SW 1271 (cell line): ENCODE data around the gene RAX2.
"Not testable (repeated sequence)": the region's sequence is repeated elsewhere in the genome, so short reads cannot be mapped to it uniquely, and the experiment has no call there.

Source experiments
- DNase-seq, 2 experiments: peaks; one replicate each; lab custom pipeline; 2025; lab: John Stamatoyannopoulos, UW

RAX2 gene

GRCh38 chr19:3771906-3772455, at the start of gene RAX2:
Gene RAX2, minus strand, starts transcription at chr19:3772228. Its CDS starts 486 bp downstream, at chr19:3771742.
- DNase-seq: no peak

DNA sequence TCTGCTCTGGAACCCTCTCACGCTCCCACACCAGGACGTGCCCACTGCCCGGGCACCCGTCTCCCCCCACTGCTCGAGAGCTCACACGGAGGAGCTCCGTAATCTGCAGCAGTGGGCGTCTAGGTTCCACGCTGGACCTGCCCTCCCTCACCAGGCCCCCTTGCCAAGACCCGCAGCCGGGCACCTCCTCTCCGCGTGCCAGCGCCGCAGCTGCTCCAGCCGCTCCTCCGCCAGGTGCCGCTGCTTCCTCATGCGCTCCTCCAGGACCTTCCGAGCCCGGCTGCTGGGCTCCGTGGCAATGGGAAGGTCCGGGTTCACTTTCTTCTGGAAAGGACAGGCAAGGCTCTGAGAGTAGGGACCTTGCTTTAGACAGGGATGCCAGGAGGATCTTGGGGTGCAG, 49.1 kb upstream of the RAX2 start:
- peak in 1 of 2 experiments; percentile 41 for DNase-seq

- no peak for DNase-seq
These were observed 48.0 kb upstream of the RAX2 start for GRCh38 chr19:3819989-3820388.

DNA sequence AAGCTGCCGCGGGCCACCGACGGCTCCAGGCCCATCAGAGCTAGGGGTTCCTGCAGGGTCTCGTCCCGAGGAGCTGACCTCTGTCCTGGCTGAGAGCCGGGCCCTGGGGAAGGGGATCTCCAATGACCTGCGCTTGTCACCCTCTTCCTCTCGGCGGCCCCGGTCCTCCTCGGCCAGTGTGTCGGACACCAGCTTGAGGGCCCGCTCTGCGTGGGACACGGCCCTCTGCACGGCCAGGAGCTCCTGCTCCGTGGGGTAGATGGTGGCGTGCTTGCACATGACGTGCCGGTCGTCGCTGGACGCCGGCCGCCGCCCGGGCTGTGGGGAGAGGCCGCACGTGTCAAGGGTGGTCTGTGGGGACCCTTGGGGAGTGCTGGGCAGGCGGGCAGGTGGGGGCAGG, 46.9 kb upstream of the RAX2 start:
- no peak for DNase-seq

DNA sequence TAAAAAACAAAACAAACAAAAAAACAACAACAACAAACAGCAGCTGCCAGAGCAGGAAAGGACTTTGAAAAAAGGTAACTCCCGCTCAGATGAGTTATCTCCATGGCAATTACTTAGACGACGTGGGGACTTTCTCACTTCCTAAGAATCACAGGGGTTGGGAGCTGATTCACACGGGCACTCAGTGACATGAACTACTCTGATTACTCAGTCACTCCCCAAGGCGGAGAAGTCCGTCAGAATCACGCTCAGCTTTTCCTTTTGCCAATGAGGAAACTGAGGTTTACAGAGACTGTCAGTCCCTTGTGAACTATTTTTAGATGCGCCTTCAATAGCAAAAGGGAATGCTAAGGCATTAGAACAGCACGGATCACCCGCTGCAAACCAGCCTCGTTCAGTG, 46.4 kb upstream of the RAX2 start:
- no peak for DNase-seq

DNA sequence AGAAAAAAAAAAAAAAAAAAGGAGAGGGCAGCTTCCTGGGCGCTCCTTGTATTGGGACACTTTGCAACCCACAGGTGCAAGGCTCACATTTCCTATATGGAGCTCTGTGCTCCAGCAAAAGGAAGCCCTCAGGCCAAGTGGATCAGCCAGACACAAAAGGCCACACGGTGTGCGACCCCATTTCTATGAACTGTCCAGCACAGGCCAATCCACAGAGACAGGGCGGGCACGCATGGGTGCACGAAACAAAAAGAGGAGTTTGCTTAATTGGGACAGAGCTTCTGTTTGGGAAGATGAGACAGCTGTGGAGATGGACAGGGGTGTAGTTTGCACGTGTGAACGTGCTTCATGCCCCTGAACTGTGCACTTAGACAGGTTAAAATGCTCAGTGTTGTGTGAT, 45.7 kb upstream of the RAX2 start:
- no peak for DNase-seq

GRCh38 chr19:3816566-3817218, 44.7 kb upstream of the RAX2 start:
- DNase-seq: no peak

- DNase-seq: not testable (repeated sequence)
These were observed 44.1 kb upstream of the RAX2 start for GRCh38 chr19:3816148-3816547.

- DNase-seq: no peak
These were observed 42.6 kb upstream of the RAX2 start for GRCh38 chr19:3814648-3815047.

DNA sequence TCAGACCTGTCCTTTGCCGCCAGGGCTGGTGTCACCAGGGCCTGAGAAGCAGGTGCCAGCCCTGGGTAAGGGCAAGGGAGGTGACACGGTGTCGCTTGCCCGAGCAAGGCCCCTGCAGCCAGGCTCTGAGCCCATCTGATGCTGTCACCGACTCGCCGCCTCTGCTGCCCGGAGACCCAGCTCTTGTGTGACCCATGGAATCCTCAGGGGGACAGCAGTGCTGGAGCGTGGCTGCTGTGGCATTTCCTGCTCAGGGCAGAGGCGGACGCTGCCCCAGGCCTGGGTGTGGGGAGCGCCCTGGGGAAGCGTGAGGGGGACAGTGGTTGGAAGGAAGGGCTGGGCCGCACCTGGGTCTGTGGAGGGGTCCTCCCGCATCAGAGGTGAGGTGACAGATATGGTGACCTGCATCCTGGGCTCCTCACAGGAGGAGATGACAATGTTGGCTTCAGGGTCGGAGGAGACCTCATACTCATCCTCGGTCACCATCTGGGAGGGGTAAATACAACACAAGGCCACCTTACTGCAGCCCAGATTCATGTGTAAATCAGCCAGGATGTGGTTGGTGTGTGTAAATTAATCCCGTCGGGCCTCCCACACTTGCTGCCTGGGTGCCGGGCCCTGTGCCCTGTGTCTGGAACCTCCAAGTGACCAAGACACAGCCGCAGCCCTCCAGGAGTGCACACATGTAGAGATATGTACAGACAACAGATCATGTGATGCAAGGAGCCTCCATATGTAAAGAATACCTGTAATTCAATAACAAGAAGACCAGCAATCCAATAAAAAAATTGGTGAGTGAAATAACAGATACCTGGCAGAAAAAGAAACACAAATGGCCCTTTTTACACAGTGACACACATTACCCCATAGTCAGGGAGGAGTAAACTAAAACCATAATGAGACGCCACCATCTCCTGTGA, 41.7 kb upstream of the RAX2 start:
- no peak for DNase-seq

GRCh38 chr19:3810708-3811355, 38.8 kb upstream of the RAX2 start:
- no peak for DNase-seq

DNA sequence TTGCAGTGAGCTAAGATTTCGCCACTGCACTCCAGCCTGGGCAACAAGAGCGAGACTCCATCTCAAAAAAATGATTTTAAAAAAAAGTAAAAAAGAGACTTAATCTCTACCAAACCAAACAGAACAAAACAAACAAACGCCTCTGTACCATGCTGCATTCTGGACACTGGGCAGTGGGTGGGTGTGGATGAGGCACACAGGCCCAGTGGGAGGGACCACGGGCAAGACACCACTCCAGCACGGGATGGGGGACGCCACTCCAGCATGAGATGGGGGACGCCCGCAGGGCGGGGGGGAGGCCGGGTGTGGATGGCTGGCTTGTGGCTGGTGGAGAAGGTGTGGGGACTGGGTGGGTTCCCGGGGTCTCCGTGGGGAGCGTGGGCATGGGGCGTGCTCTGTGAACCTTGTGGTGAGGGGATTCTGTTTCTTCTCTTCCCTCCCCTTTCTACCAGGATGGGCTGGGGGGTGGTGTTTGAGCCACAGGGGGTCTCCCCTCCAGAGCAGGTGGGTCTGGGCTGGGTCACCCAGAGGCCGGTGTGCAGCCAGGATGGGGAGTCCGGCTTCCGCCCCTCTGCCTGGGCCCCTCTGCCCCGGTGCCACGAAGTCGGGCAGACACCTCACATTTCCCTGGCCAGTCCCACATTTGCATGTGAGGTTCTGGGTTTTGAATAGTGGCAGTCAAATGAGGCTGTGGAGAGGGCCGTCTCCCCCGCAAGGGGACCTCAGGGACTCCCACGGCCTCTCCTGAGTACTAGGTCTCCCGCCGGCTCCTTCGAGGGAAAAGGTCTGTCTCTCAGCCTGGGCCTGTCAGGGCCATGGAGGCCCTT, 38.1 kb upstream of the RAX2 start:
- DNase-seq: no peak

DNA sequence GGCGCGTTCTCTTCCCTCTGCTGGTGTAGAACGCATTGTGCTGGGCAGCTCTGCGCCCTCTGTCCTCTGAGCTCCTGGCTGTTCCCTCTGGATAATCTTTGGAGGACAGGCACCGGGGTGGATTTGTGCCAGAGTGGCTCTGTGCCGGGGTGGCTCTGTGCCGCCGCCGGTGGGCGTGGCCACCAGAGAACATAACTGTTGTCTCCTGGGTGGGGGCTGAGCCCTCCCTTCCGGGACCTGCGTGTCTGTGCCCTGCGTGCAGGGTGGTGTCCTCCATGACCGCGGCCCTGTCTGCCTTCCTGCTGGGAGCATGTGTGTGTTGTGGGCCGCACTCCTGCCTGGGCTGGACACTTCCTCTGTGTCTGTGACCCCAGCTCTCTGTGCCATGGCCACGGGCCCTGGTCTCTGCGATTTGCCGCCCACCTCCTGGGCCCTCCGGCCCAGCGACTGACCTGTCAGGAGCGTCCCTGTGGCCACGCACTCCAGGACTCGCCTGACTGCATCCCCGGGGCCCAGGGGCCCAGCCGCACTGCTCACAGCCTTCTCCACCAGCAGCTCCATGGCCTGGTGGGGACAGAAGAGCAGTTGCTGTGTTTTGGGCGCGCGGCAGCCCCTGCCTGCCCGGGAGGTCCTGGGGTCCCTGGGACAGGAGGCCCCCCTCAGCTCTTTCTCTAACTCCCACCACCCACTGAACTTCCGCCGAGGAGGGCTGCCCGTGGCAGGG, 36.6 kb upstream of the RAX2 start:
- DNase-seq: no peak

- DNase-seq: no peak
These were observed 35.7 kb upstream of the RAX2 start for GRCh38 chr19:3807574-3808354.

DNA sequence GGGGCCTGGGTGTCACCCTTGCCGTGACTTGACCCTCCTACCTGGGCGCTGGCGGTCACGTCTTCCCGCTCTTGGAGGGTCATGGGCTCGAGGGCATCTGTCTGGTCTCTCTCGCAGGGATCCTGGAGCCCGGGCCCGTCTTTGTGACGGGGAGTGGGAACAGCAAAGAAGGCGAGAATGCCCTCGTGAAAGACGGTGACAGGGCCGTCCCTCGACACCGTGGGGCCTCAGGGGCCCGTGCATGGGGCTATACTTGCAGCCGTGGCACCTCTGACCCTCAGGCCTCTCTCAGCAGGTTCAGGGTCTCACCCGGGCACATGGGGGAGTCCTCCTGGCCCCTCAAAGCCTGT, 35.1 kb upstream of the RAX2 start:
- no peak for DNase-seq

DNA sequence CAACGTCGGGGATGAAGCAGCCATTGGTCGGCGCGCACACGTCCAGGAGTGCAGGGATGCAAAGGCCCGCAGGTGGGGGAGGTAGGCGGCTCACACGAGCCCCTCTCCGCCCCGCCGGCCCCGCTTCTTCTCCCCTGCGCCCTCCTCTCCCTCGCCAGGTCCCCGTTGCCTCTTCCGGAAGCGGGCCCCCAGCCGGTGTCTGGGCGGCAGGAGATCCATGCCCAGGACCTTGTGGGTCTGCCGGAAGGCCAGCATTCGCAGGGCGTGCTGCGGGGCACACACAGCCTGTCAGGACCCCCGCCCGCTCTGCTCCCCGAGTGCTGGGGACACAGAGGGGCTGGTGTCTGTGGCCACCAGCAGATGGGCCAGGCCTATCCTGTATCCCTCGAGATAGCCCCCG, 33.8 kb upstream of the RAX2 start:
- DNase-seq: no peak

- no peak for DNase-seq
These were observed 32.4 kb upstream of the RAX2 start for GRCh38 chr19:3804429-3804828.

DNA sequence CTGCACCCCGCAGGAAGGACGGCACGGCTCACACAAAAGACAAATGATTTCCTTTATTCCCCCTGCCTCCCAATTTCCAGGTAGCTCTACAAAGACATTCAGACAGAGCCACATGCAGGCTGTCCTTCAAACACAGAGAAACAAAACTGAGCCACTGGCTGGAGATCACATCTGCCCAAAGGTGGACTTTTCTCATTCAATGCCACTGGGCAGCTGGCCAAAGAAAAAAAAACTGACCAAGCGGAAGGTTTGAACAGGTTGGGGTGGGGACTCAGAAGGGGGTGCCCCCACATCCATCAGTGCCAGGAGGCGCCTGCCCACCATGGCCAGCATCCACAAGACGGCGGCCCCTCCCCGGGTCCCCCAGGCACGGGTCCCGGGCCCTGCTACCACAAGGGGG, 32.0 kb upstream of the RAX2 start:
- no peak for DNase-seq

GRCh38 chr19:3803114-3803888, 31.3 kb upstream of the RAX2 start:
- DNase-seq: no peak
